A673 (cell line): ENCODE results near the gene BPIFB1.

Experiments used
- EZH2 ChIP-seq: fragments of 200-600 bp; sonication (generic); IDR thresholded peaks from 2 replicates; pipeline ENCODE4 v1.6.1; 2017; ENCODE audit warnings: borderline replicate concordance, low read depth, mild to moderate bottlenecking, mixed read lengths, antibody characterized with exemption, low read length; ENCODE audit not compliant: poor library complexity, severe bottlenecking
- TF ChIP-seq, protein P1 (sequence below): fragments of 300-800, 200-600 bp; sonication (generic); conservative IDR thresholded peaks from 2 replicates; pipeline ENCODE4 v1.5.1; 2017; ENCODE audit warnings: low read depth, mild to moderate bottlenecking, antibody characterized with exemption, low read length, moderate library complexity, mixed read lengths

DNA sequence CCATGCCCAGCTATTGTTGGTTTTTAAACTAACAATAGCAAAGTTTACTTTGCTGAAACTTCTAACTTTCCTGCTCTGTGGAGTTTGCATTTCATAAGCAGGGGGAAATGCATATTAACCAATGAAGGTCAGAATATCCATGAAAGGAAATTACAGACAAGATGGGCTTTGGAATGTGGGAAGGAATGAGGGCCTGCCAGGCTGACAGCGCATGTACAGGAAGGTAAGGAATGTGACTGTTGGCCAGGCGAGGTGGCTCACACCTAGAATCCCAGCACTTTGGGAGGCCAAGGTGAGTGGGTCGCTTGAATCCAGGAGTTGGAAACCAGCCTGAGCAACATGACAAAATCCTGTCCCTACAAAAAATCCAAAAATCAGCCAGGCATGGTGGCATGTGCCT, 68.7 kb downstream of the BPIFB1 start:
- TF ChIP-seq, protein P1, sequence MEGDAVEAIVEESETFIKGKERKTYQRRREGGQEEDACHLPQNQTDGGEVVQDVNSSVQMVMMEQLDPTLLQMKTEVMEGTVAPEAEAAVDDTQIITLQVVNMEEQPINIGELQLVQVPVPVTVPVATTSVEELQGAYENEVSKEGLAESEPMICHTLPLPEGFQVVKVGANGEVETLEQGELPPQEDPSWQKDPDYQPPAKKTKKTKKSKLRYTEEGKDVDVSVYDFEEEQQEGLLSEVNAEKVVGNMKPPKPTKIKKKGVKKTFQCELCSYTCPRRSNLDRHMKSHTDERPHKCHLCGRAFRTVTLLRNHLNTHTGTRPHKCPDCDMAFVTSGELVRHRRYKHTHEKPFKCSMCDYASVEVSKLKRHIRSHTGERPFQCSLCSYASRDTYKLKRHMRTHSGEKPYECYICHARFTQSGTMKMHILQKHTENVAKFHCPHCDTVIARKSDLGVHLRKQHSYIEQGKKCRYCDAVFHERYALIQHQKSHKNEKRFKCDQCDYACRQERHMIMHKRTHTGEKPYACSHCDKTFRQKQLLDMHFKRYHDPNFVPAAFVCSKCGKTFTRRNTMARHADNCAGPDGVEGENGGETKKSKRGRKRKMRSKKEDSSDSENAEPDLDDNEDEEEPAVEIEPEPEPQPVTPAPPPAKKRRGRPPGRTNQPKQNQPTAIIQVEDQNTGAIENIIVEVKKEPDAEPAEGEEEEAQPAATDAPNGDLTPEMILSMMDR = no peak
- no peak for TF ChIP-seq EZH2
